GM23248 (cell line): ENCODE measurements around the gene SMTNL2.

ENCODE experiments used
- EZH2 ChIP-seq: fragments of 200-600 bp; sonication (generic); IDR thresholded peaks from 2 replicates; pipeline ENCODE4 v1.6.1; 2018; ENCODE audit warnings: antibody characterized with exemption, mild to moderate bottlenecking; ENCODE audit not compliant: insufficient read depth, poor library complexity, severe bottlenecking
- EZH2phosphoT487 ChIP-seq: fragments of 200-600 bp; sonication (generic); IDR thresholded peaks from 2 replicates; pipeline ENCODE4 v1.6.1; 2018; ENCODE audit warnings: antibody characterized with exemption, moderate library complexity, mild to moderate bottlenecking, low read depth; ENCODE audit not compliant: insufficient read depth

DNA sequence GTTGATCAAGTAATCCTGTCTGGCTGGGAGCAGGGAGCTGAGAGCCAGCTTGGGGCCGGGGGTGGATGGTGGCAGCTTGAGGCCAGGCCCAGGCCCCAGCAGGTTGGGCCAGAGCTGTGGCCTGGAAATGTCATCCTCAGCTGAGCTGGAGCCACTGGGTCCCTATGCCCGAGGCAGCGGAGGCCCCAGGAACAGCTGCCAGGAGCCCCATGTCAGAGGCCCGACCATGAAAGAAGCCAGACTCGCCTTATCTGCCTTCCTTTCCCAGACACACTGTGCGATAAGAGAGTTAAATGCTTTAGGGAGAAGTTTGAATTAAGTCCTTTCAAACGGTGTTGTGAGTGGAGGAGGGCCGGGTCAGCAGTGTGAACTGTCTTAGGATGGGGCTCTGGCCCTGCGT is 3.5 kb downstream of the SMTNL2 start:
- TF ChIP-seq EZH2phosphoT487 (no peak), EZH2 (no peak)
